Measurements from ENCODE around the gene ZNF384. TPM values are rescaled to one million over a fixed set of nuclear protein-coding genes. Genes with fewer than 3 reads are reported as not detected.
A peak's percentile ranks its signal among the peaks of the same experiment; 100 is the strongest.

The ZNF384 gene
- total RNA-seq, 2 experiments from 2014 or later = 67.6 TPM

- DNase-seq (peak in 1 of 14 experiments; percentile 40), ATAC-seq (ENCODE audit: poor library complexity) (peak; percentile 31)
- no peaks in the 10 kb centered on the region for H3K27me3 ChIP-seq (ENCODE audit: control insufficient read depth in 1 of 2, insufficient read depth in 2 of 2, low read length in 2 of 2)
- peaks cover 31% of the 10 kb centered on the region for H3K4me1 ChIP-seq (ENCODE audit: insufficient read depth, low read length)
- Mint-ChIP-seq H3K27ac (peak overlapping the region; percentile 70), H3K36me3 (ENCODE audit: low read depth) (peaks cover 6% of the 10 kb centered on the region), H3K4me3 (peak overlapping the region; percentile 88), H3K9me3 (no peaks in the 10 kb centered on the region), H3K4me1 (ENCODE audit: low read depth) (peaks cover 35% of the 10 kb centered on the region), H3K27me3 (no peaks in the 10 kb centered on the region)
- intact Hi-C loops (cut with DNase I, micrococcal nuclease) = no loop called here
- no peaks in the 10 kb centered on the region for H3K36me3 ChIP-seq (ENCODE audit: insufficient read depth, low read length)
- peak overlapping the region in 1 of 2 donors; percentile 4 for H3K27ac ChIP-seq (ENCODE audit: low read depth in 1 of 2, low read length in 2 of 2)
- ChIA-PET POLR2A (interaction anchor here (0.6 to 2.8 kb wide), 9 partner anchors 14 to 246 kb away, joined by 3 to 15 read pairs (median 5); partner anchors contain the start of genes COPS7A, NOP2, SPSB2 and ZNF384), CTCF (interaction anchor here (1.1 kb wide), 1 partner anchor 201 kb away, joined by 3 read pairs; the partner anchor contains the start of gene P3H3)
- H3K9me3 ChIP-seq (ENCODE audit: control insufficient read depth in 1 of 2, insufficient read depth in 1 of 2, low read length in 2 of 2) = no peaks in the 10 kb centered on the region
- H3K4me3 ChIP-seq (ENCODE audit: low read length) = peak overlapping the region; percentile 58
- no peak for TF ChIP-seq CTCF (IDR thresholded peaks at IDR 0.05)
These were observed 62.4 kb downstream of the ZNF384 start for GRCh38 chr12:6626654-6627283.

- H3K4me1 ChIP-seq (ENCODE audit: insufficient read depth, low read length) = peaks cover 13% of the 10 kb centered on the region
- no peak for DNase-seq
- no peak for ATAC-seq (ENCODE audit: poor library complexity)
- Mint-ChIP-seq H3K36me3 (ENCODE audit: low read depth) (peaks cover 6% of the 10 kb centered on the region), H3K27ac (peak overlapping the region; percentile 65), H3K27me3 (no peaks in the 10 kb centered on the region), H3K4me3 (peak overlapping the region; percentile 70), H3K4me1 (ENCODE audit: low read depth) (peaks cover 15% of the 10 kb centered on the region), H3K9me3 (no peaks in the 10 kb centered on the region)
- ChIA-PET CTCF (interaction anchor here (1.1 to 1.5 kb wide), 4 partner anchors 9 to 103 kb away, joined by 3 to 5 read pairs (median 4); partner anchors contain the start of genes COPS7A and ZNF384), POLR2A (interaction anchor here (0.7 to 2.9 kb wide), 8 partner anchors 11 to 169 kb away, joined by 3 to 22 read pairs (median 4); partner anchors contain the start of genes CD4 and ZNF384)
- H3K27me3 ChIP-seq (ENCODE audit: control insufficient read depth in 1 of 2, insufficient read depth in 2 of 2, low read length in 2 of 2) = no peaks in the 10 kb centered on the region
- intact Hi-C loops (cut with DNase I, micrococcal nuclease) = loop anchor here in 1 of 2 experiments (2.0 kb wide), 1 partner anchor 22 kb away; no protein-coding TSS in a partner anchor
- peaks cover 9% of the 10 kb centered on the region for H3K36me3 ChIP-seq (ENCODE audit: insufficient read depth, low read length)
- H3K4me3 ChIP-seq (ENCODE audit: low read length) = peak overlapping the region; percentile 17
- TF ChIP-seq CTCF (IDR thresholded peaks at IDR 0.05) = no peak
- H3K27ac ChIP-seq (ENCODE audit: low read depth in 1 of 2, low read length in 2 of 2) = peak overlapping the region in 1 of 2 donors; percentile 21
- H3K9me3 ChIP-seq (ENCODE audit: control insufficient read depth in 1 of 2, insufficient read depth in 1 of 2, low read length in 2 of 2) = no peaks in the 10 kb centered on the region
These were observed 68.3 kb downstream of the ZNF384 start for GRCh38 chr12:6620885-6621274.

DNA sequence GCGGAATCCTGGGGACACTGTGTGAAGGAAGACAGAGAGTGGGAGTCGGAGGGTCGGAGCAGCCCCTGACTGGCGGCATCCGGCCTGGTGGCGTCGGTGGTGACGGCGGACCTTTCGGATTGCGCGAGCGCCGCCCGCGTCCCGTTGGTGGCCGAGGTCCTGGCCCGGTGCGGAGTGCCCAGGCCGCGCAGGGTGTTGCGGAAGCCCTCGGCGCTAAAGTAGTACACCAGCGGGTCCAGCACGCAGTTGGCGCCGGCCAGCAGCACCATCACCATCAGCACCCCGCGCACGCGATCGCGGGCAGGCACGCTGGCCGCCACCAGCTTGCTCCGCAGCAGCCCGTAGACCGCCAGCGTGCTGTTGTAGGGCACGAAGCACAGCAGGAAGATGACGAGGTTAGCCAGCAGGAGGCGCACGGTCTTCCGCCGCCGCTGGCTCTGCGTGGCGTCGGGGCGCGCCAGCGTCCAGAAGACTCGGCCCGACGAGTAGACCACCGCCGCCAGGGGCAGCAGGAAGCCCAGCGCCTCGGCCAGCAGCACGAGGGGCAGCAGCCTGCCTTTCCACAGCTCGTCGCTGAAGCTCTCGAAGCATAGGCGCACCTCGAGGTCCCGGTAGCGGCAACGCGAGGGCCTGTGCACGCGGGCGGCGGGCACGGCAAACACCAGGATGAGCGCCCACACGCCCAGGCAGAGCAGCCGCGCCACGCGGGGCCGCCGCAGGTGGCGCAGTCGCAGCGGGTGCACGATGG, 68.9 kb downstream of the ZNF384 start:
- no peaks in the 10 kb centered on the region for H3K27me3 Mint-ChIP-seq
- Histone ChIP-seq H3K36me3 (ENCODE audit: insufficient read depth, low read length) (peaks cover 9% of the 10 kb centered on the region), H3K4me1 (ENCODE audit: insufficient read depth, low read length) (peaks cover 13% of the 10 kb centered on the region), H3K9me3 (ENCODE audit: control insufficient read depth in 1 of 2, insufficient read depth in 1 of 2, low read length in 2 of 2) (no peaks in the 10 kb centered on the region), H3K27ac (ENCODE audit: low read depth in 1 of 2, low read length in 2 of 2) (peak overlapping the region in 1 of 2 donors; percentile 21), H3K4me3 (ENCODE audit: low read length) (peak overlapping the region; percentile 17), H3K27me3 (ENCODE audit: control insufficient read depth in 1 of 2, insufficient read depth in 2 of 2, low read length in 2 of 2) (no peaks in the 10 kb centered on the region)
- peak overlapping the region; percentile 70 for H3K4me3 Mint-ChIP-seq
- peaks cover 15% of the 10 kb centered on the region for H3K4me1 Mint-ChIP-seq (ENCODE audit: low read depth)
- H3K27ac Mint-ChIP-seq = peak overlapping the region; percentile 65
- DNase-seq (peak in 12 of 14 experiments; percentile 26 to 85 (median 50)), ATAC-seq (ENCODE audit: poor library complexity) (peak; percentile 75)
- ChIA-PET POLR2A (interaction anchor here (0.6 to 2.9 kb wide), 6 partner anchors 12 to 169 kb away, joined by 3 to 22 read pairs (median 6); partner anchors contain the start of genes CD4 and ZNF384), CTCF (interaction anchor here (0.6 to 1.5 kb wide), 6 partner anchors 10 to 104 kb away, joined by 3 to 5 read pairs (median 3); partner anchors contain the start of genes COPS7A and ZNF384)
- H3K36me3 Mint-ChIP-seq (ENCODE audit: low read depth) = peaks cover 6% of the 10 kb centered on the region
- no peaks in the 10 kb centered on the region for H3K9me3 Mint-ChIP-seq
- intact Hi-C loops (cut with DNase I, micrococcal nuclease) = loop anchor here in 1 of 2 experiments (2.0 kb wide), 1 partner anchor 22 kb away; no protein-coding TSS in a partner anchor
- TF ChIP-seq CTCF (IDR thresholded peaks at IDR 0.05) = peak; percentile 75

Data from CD4-positive, alpha-beta T cell (primary cell).